ENCODE results near the gene CDC34. TPM values are rescaled to one million over a fixed set of nuclear protein-coding genes. Genes with fewer than 3 reads are reported as not detected.
A peak's percentile ranks its signal among the peaks of the same experiment; 100 is the strongest.

CDC34 gene
- total and polyA plus RNA-seq, 2 experiments from 2014 or later: 207 to 247 TPM

DNA sequence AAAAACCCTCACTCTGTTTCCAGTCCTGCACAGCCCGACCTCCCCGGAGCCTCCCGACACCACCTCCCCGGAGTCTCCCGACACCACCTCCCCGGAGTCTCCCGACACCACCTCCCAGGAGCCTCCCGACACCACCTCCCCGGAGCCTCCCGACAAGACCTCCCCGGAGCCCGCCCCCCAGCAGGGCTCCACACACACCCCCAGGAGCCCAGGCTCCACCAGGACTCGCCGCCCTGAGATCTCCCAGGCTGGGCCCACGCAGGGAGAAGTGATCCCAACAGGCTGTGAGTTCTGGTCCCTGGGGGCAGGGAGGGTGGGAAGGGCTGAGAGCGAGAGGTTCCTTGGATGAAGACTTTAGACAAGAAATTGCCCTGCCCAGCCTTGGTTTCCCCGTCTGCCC, 29.9 kb upstream of the CDC34 start:
- H3K27ac ChIP-seq: no peak overlapping the region
- no peak for DNase-seq (ENCODE audit: low read depth in 1 of 2, low spot score in 1 of 2)
- H3K4me3 ChIP-seq: no peak overlapping the region

DNA sequence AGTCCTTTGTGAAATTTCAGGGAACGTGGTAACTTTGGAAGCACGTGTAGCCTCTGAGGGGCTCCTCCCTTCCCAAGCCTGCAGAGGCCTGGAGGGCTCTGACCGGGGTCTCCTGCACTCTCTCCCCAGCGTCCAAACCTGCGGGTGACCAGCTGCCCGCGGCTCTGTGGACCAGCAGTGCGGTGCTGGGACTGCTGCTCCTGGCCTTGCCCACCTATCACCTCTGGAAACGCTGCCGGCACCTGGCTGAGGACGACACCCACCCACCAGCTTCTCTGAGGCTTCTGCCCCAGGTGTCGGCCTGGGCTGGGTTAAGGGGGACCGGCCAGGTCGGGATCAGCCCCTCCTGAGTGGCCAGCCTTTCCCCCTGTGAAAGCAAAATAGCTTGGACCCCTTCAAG, 26.9 kb upstream of the CDC34 start:
- no peaks in the 10 kb centered on the region for H3K9me3 ChIP-seq (ENCODE audit: low read depth)
- TF ChIP-seq, protein P1, sequence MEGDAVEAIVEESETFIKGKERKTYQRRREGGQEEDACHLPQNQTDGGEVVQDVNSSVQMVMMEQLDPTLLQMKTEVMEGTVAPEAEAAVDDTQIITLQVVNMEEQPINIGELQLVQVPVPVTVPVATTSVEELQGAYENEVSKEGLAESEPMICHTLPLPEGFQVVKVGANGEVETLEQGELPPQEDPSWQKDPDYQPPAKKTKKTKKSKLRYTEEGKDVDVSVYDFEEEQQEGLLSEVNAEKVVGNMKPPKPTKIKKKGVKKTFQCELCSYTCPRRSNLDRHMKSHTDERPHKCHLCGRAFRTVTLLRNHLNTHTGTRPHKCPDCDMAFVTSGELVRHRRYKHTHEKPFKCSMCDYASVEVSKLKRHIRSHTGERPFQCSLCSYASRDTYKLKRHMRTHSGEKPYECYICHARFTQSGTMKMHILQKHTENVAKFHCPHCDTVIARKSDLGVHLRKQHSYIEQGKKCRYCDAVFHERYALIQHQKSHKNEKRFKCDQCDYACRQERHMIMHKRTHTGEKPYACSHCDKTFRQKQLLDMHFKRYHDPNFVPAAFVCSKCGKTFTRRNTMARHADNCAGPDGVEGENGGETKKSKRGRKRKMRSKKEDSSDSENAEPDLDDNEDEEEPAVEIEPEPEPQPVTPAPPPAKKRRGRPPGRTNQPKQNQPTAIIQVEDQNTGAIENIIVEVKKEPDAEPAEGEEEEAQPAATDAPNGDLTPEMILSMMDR (IDR thresholded peaks at IDR 0.05; ENCODE audit: low read depth, low read length): no peak
- peaks cover 3% of the 10 kb centered on the region for H3K4me1 ChIP-seq (ENCODE audit: low read depth)
- no peak overlapping the region for H3K4me3 ChIP-seq
- H3K27me3 ChIP-seq: peaks cover 19% of the 10 kb centered on the region
- H3K36me3 ChIP-seq: no peaks in the 10 kb centered on the region
- H3K27ac ChIP-seq: no peak overlapping the region
- DNase-seq (ENCODE audit: low read depth in 1 of 2, low spot score in 1 of 2): no peak

More for the DNA sequence above, 29.9 kb upstream of the CDC34 start:
- TF ChIP-seq, protein P1 (IDR thresholded peaks at IDR 0.05; ENCODE audit: low read depth, low read length): no peak
- H3K9me3 ChIP-seq (ENCODE audit: low read depth): no peaks in the 10 kb centered on the region
- no peaks in the 10 kb centered on the region for H3K36me3 ChIP-seq
- peaks cover 45% of the 10 kb centered on the region for H3K27me3 ChIP-seq
- no peaks in the 10 kb centered on the region for H3K4me1 ChIP-seq (ENCODE audit: low read depth)

DNA sequence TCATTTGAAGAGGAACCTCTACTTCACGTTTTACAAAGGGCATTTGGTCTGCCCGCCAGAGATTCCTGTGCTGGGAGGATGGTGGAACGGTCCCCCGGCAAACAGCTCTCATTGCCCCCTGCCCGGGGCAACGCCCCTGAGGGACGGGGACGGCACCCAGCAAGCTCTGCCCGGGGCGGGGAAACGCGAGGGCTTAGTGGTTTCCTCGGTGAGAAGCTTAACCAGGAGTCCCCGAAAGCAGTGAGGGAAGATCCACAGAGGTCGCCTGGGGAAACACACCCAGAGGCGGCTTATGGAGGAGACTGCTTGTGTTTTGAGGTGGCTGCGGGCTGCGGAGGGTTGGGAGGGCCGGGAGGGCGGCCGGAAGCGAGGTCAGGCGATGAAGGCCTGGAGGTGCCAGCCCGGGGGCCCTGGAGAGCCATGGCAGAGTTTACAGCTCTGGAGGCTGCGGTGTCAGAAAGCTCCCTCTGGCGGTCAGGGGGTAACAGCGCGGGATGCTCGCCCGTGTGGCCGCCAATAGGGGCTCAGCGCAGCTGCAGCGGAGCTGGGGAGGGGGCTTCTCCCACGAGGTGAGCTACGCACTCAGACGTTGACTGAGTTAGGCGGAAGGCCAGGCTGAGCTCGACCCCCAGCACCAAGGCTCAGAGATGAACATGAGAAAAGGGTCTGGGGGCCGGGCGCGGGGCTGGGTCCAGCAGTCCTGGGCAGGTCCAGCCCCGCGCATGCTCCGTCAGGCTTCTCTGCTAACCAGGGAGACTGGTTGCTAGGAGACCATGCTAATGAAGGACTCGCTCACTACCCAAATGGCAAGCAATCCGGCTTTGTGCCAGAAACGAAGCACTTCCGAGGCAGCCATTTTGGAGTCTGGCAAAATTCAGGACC, 24.9 kb upstream of the CDC34 start:
- H3K36me3 ChIP-seq: no peaks in the 10 kb centered on the region
- DNase-seq (ENCODE audit: low read depth in 1 of 2, low spot score in 1 of 2): peak; percentile 95 to 100
- H3K27me3 ChIP-seq: peaks cover 2% of the 10 kb centered on the region
- peaks cover 11% of the 10 kb centered on the region for H3K4me1 ChIP-seq (ENCODE audit: low read depth)
- H3K9me3 ChIP-seq (ENCODE audit: low read depth): no peaks in the 10 kb centered on the region
- H3K27ac ChIP-seq: peak overlapping the region; percentile 89
- TF ChIP-seq, protein P1 (IDR thresholded peaks at IDR 0.05; ENCODE audit: low read depth, low read length): peak; percentile 84
- peak overlapping the region; percentile 83 for H3K4me3 ChIP-seq

DNA sequence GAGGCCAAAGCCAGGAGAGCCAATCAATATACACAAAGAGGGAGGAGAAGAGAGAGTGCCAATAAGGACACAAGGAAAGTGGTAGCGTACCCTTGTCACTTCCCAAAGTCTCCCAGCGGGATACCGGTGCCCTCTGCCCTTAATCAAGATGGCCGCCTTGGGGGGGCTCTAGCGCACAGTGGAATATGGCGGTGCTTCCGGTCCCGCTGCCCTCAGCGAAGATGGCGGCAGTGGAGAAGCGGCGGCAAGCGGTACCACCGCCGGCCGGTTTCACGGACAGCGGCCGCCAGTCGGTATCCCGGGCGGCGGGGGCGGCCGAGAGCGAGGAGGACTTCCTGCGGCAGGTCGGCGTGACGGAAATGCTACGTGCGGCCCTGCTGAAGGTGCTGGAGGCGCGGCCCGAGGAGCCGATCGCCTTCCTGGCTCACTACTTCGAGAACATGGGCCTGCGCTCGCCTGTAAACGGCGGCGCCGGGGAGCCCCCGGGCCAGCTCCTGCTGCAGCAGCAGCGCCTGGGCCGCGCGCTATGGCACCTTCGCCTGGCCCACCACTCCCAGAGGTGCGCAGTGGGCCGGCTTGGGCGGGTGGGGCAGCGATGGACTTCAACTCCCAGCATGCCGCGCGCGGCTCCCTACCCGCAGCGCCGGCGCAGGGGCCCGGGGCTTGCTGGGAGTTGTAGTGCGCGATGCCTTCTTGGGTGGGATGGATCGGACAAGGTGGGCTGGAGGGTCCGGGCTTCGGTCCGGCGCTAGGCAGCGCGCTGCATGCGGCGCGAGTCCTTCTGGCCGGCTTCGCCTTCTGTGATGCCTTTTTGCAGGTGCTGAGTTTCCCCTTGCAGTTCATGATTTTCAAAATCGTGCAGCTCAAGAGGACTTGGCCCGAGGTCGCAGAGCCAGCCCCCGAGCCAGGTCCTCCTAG, 24.0 kb upstream of the CDC34 start, which contains the start of gene TPGS1:
Gene TPGS1 (plus strand): TSS at position 212 of the 918 bp plus-strand sequence. CDS start 10 bp downstream, at position 222.
- Histone ChIP-seq H3K4me1 (ENCODE audit: low read depth) (peaks cover 11% of the 10 kb centered on the region), H3K27ac (peak within 1 kb of the TSS; percentile 89), H3K36me3 (no peaks in the 10 kb centered on the region), H3K4me3 (peak within 1 kb of the TSS; percentile 83), H3K9me3 (ENCODE audit: low read depth) (no peaks in the 10 kb centered on the region), H3K27me3 (no peaks in the 10 kb centered on the region)
- DNase-seq (ENCODE audit: low read depth in 1 of 2, low spot score in 1 of 2): peak; percentile 86 to 100
- TF ChIP-seq, protein P1 (IDR thresholded peaks at IDR 0.05; ENCODE audit: low read depth, low read length): no peak

All from cardiac muscle cell (in vitro differentiated cells and primary cell).